ENCODE measurements around the gene KLHDC7B. TPM values are rescaled to one million over a fixed set of nuclear protein-coding genes. Genes with fewer than 3 reads are reported as not detected.

KLHDC7B gene
- total RNA-seq, 4 donors from 2014 or later, result 0.17 TPM; not detected in 3

DNA sequence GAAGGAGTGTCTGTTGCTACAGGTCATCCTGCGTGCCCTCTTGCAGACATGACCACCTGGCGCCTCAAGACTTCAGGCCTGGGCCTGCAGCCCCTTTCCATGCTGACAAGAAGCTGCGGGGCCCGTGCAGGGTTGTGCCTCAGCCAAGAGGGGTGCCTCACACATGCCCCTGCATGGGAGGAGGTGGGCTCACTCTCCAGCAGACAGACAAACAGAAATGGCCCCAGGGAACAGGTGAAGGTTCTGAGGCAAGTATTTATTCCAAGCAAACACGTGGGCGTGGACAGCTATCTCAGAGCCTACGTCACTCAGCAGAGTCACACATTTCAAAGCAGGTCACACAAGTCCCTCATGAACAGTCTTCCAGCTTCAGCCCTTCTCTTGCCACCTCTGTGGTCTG, 22.9 kb downstream of the KLHDC7B start:
- no peak for DNase-seq (ENCODE audit: extremely low spot score)
- WGBS, result 83% methylated on average over 7 of the region's 7 CpGs
- Histone ChIP-seq H3K27ac (replicated peaks in 1 of 4) (no peak overlapping the region), H3K27me3 (no peaks in the 10 kb centered on the region), H3K36me3 (peaks cover 14 to 61% (median 50%) of the 10 kb centered on the region in 4 donors), H3K4me3 (no peak overlapping the region), H3K4me1 (peaks cover 5 to 10% (median 7%) of the 10 kb centered on the region in 4 donors), H3K9me3 (no peaks in the 10 kb centered on the region)
- intact Hi-C loops (cut with DNase I), result loop anchor here (5.0 kb wide), 1 partner anchor 61 kb away; the partner anchor contains the start of genes LMF2 and NCAPH2
- TF ChIP-seq POLR2A (IDR thresholded peaks at IDR 0.05; ENCODE audit: low read depth), result no peak
- TF ChIP-seq EP300 (IDR thresholded peaks at IDR 0.05), result no peak
- TF ChIP-seq, protein P1, sequence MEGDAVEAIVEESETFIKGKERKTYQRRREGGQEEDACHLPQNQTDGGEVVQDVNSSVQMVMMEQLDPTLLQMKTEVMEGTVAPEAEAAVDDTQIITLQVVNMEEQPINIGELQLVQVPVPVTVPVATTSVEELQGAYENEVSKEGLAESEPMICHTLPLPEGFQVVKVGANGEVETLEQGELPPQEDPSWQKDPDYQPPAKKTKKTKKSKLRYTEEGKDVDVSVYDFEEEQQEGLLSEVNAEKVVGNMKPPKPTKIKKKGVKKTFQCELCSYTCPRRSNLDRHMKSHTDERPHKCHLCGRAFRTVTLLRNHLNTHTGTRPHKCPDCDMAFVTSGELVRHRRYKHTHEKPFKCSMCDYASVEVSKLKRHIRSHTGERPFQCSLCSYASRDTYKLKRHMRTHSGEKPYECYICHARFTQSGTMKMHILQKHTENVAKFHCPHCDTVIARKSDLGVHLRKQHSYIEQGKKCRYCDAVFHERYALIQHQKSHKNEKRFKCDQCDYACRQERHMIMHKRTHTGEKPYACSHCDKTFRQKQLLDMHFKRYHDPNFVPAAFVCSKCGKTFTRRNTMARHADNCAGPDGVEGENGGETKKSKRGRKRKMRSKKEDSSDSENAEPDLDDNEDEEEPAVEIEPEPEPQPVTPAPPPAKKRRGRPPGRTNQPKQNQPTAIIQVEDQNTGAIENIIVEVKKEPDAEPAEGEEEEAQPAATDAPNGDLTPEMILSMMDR (IDR thresholded peaks at IDR 0.05), result no peak
- TF ChIP-seq POLR2AphosphoS5 (IDR thresholded peaks at IDR 0.05), result no peak

DNA sequence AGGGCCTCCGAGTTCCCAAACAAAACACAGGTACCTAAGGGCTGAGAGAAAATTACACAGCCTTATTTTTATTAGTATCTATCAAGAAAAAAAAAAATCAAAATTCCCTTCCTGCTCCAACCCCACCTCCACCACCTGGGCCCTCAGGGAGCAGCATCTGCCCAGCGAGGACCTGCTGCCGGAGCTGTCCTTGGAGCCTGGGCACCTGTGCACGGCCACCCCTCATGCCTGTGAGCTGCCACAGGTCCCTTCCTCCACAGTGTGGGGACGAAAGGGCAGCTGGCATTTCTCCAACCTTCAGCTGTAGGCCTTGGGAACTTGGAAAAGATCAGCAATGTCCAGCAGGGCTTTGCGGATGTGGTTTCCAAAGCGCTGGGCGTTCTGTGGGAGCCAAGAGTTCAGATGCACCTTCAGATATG, 23.4 kb downstream of the KLHDC7B start:
- intact Hi-C loops (cut with DNase I), result loop anchor here (5.0 kb wide), 1 partner anchor 62 kb away; the partner anchor contains the start of genes LMF2 and NCAPH2
- Histone ChIP-seq H3K27me3 (no peaks in the 10 kb centered on the region), H3K9me3 (no peaks in the 10 kb centered on the region), H3K36me3 (peaks cover 14 to 66% (median 53%) of the 10 kb centered on the region in 4 donors), H3K4me3 (no peak overlapping the region), H3K4me1 (peaks cover under 1 to 6% (median 3%) of the 10 kb centered on the region in 4 donors), H3K27ac (replicated peaks in 1 of 4) (no peak overlapping the region)
- DNase-seq (ENCODE audit: extremely low spot score), result no peak
- TF ChIP-seq POLR2AphosphoS5 (IDR thresholded peaks at IDR 0.05) (no peak), EP300 (IDR thresholded peaks at IDR 0.05) (no peak), POLR2A (IDR thresholded peaks at IDR 0.05; ENCODE audit: low read depth) (no peak)
- TF ChIP-seq, protein P1 (IDR thresholded peaks at IDR 0.05), result no peak
- 90% methylated on average over 8 of the region's 8 CpGs for WGBS

DNA sequence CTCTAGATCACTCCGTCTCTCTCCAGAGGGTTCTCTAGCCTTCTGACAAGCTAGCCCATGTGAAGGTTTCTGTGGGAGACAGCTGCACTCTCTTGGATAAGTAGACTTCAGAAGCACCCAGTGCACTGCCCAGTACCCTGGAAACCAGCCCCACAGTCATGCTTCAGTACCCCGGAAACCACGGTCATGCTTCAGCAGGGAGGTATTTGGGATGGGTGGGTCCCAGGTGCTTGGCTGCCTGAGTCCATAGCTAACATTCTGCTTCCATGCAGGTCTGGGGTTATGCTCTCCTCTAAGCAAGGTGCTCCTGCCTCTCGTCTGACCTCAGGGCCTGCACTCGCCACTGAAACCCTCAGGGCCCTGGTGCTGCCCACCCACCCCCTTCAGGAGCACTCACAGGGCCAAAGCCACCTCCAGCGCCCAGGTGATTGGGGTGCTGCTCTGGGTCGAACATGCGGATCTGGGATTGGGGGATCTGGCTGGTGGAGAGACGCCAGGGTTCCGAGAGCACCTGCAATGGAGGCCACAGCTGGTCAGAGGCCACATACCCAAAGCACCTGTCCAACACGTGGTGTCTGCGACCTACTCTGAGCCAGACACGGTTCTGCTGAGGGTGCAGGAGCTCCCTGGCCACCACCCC, 24.3 kb downstream of the KLHDC7B start:
- no peak for TF ChIP-seq POLR2AphosphoS5 (IDR thresholded peaks at IDR 0.05)
- no peak for TF ChIP-seq EP300 (IDR thresholded peaks at IDR 0.05)
- no peak for TF ChIP-seq POLR2A (IDR thresholded peaks at IDR 0.05; ENCODE audit: low read depth)
- TF ChIP-seq, protein P1 (IDR thresholded peaks at IDR 0.05), result no peak
- Histone ChIP-seq H3K27ac (replicated peaks in 1 of 4) (no peak overlapping the region), H3K36me3 (peaks cover 14 to 66% (median 57%) of the 10 kb centered on the region in 4 donors), H3K4me3 (no peak overlapping the region), H3K9me3 (no peaks in the 10 kb centered on the region), H3K4me1 (peaks cover 0 to 3% (median 0%) of the 10 kb centered on the region in 4 donors), H3K27me3 (no peaks in the 10 kb centered on the region)
- intact Hi-C loops (cut with DNase I), result loop anchor here (5.0 kb wide), 1 partner anchor 63 kb away; the partner anchor contains the start of genes LMF2 and NCAPH2
- WGBS, result 97% methylated on average over 12 of the region's 13 CpGs
- DNase-seq (ENCODE audit: extremely low spot score), result no peak

DNA sequence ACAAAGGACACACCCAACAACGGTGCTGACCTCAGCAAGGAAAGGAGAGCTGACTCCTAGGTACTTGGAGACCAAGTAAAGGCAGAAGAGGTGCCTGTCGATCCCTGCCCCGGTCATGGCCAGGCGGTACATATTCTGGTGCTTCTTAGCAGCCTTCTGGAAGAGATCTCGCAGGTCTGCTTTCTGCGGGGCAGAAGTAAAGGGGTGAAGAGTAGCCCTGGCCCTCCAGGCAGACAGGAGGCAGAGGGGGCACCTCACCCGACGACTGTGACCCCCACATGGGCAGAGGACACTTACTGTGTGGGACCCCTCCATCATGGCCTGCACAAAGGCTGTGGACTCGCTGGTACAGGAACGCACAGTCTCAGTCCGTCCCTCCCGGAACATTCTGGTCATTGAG, 25.2 kb downstream of the KLHDC7B start:
- Histone ChIP-seq H3K9me3 (no peaks in the 10 kb centered on the region), H3K27ac (replicated peaks in 1 of 4) (no peak overlapping the region), H3K4me1 (peaks cover 0 to 4% (median 0%) of the 10 kb centered on the region in 4 donors), H3K36me3 (peaks cover 14 to 72% (median 59%) of the 10 kb centered on the region in 4 donors), H3K27me3 (no peaks in the 10 kb centered on the region), H3K4me3 (no peak overlapping the region)
- TF ChIP-seq EP300 (IDR thresholded peaks at IDR 0.05), result no peak
- 80% methylated on average over 1 of the region's 12 CpGs for WGBS
- DNase-seq (ENCODE audit: extremely low spot score), result no peak
- intact Hi-C loops (cut with DNase I), result no loop called here

DNA sequence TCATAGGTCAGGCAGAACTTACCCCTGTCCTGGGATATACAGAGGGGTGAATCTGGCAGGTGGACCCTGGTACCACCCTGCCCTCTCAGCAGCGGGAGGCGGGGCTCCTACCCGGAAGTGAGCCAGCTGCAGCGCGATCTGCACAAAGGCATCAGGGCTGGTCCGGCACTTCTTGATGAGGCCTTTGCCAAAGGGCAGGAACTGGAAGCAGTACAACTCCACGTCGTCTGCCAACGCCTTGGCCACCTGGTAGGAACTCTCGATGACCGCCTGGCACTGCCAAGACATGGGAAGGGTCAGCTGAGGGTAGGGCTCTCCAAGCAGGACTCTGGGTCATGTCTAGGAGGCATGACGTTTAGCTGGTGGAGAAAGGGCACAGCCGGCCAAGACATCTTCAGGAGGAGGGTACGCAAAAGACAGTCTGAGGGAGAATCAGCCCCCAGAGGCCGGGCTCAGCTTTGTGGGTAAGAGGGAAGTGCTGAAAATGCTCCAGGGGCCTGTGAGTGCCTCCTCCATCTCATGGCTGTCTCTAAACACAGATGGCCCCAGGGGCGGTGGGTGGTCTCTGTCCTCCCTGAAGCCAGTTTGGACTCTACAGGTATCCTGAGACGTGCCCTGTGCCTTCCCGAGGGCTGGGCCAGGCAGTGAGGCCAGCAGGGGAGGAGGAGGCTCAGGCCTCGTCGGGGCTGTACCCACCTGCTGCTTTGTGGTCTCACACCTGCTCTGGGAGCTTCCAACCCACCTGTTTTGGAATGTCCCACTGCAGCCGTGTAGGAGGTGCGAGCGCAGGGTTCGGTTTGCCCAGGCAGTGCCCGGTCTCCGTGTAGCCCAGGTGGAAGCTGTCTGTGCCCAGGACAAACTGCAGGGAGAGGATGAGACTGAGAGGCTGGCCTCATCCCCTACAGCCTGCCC, 25.8 kb downstream of the KLHDC7B start:
- H3K9me3 ChIP-seq, result no peaks in the 10 kb centered on the region
- intact Hi-C loops (cut with DNase I), result no loop called here
- H3K4me3 ChIP-seq, result no peak overlapping the region
- H3K4me1 ChIP-seq, result peaks cover 0 to 10% (median 0%) of the 10 kb centered on the region in 4 donors
- no peak for DNase-seq (ENCODE audit: extremely low spot score)
- peaks cover 14 to 78% (median 59%) of the 10 kb centered on the region in 4 donors for H3K36me3 ChIP-seq
- H3K27ac ChIP-seq (replicated peaks in 1 of 4), result no peak overlapping the region
- TF ChIP-seq, protein P1 (IDR thresholded peaks at IDR 0.05), result no peak
- TF ChIP-seq EP300 (IDR thresholded peaks at IDR 0.05) (no peak), POLR2AphosphoS5 (IDR thresholded peaks at IDR 0.05) (no peak), POLR2A (IDR thresholded peaks at IDR 0.05; ENCODE audit: low read depth) (no peak)
- WGBS, result 84% methylated on average over 21 of the region's 26 CpGs
- H3K27me3 ChIP-seq, result no peaks in the 10 kb centered on the region
